Mammary epithelial cell (primary cell): ENCODE results near the gene NRN1.

Experiments
- EZH2 ChIP-seq: IDR thresholded peaks from 2 replicates; pipeline ENCODE4 v1.6.1; 2012; ENCODE audit warnings: low read length, inconsistent platforms, borderline replicate concordance
- TF ChIP-seq, protein P1 (sequence below), 2 donors: IDR thresholded peaks in 1 of 2; conservative IDR thresholded peaks in 1 of 2; 2 replicates each; pipeline ENCODE4 v1.5.1; 2011 to 2012; ENCODE audit warnings: inconsistent platforms in 2 of 2, low read length in 2 of 2, mild to moderate bottlenecking in 2 of 2, control low read depth in 1 of 2, low read depth in 1 of 2; ENCODE audit not compliant: insufficient read depth in 1 of 2; ENCODE audit errors: extremely low read depth in 1 of 2

DNA sequence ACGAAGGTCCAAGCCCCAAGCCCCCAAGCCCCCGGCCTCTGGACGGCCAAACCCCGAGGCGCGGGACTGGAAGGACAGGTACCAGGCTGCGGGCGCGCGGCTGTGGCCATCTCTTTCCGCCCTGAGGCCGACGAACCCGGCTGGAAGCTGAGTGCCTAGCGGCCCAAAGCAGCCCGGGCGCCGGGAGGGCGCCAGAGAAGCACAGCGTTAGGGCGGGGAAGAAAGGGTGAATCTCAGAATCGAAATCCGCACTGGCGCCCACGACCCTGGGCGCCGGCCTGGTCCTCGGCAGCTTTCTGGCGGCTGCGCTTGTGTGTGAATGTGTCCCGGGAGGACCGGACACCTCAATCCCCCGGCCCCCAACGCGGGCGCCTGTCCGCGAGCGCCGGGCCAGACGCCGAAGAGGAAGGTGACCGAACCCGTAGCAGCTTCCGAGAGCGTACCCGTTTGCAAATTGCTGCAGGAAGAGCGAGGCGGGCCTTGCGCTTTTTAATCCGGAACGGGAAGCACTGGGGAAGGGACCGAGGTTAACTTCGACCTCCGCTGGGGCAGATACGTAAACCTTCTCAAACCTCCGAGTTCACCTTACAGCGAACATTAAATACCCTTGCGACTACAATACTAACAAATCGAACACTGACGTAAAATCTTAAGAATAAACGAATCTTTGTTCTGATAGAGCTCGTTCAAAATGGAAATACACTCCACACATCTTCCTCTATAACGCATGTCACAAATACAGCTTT, 2.9 kb downstream of the NRN1 start:
- TF ChIP-seq, protein P1, sequence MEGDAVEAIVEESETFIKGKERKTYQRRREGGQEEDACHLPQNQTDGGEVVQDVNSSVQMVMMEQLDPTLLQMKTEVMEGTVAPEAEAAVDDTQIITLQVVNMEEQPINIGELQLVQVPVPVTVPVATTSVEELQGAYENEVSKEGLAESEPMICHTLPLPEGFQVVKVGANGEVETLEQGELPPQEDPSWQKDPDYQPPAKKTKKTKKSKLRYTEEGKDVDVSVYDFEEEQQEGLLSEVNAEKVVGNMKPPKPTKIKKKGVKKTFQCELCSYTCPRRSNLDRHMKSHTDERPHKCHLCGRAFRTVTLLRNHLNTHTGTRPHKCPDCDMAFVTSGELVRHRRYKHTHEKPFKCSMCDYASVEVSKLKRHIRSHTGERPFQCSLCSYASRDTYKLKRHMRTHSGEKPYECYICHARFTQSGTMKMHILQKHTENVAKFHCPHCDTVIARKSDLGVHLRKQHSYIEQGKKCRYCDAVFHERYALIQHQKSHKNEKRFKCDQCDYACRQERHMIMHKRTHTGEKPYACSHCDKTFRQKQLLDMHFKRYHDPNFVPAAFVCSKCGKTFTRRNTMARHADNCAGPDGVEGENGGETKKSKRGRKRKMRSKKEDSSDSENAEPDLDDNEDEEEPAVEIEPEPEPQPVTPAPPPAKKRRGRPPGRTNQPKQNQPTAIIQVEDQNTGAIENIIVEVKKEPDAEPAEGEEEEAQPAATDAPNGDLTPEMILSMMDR (conservative IDR thresholded peaks at IDR 0.05 in 1 of 2, IDR thresholded peaks at IDR 0.05 in 1 of 2; ENCODE audit: extremely low read depth in 1 of 2, insufficient read depth in 1 of 2, low read depth in 1 of 2, low read length in 2 of 2) = no peak
- TF ChIP-seq EZH2 = no peak
